ENCODE measurements around the gene SMIM43. TPM values are rescaled to one million over a fixed set of nuclear protein-coding genes. Genes with fewer than 3 reads are reported as not detected.
A peak's percentile ranks its signal among the peaks of the same experiment; 100 is the strongest.
"Not testable (repeated sequence)": the region's sequence is repeated elsewhere in the genome, so short reads cannot be mapped to it uniquely, and the experiment has no call there.

SMIM43 gene
- total RNA-seq, 1 donor, result 0.43 TPM

GRCh38 chr4:121734571-121734970 is 30.4 kb downstream of the SMIM43 start:
- TF ChIP-seq CTCF (IDR thresholded peaks at IDR 0.05; ENCODE audit: insufficient read depth, low read depth, low read length), result no peak
- no peak for DNase-seq (ENCODE audit: low read depth)
- no peak overlapping the region for H3K4me3 ChIP-seq (ENCODE audit: low read depth, low read length)

GRCh38 chr4:121733942-121734341 is 31.0 kb downstream of the SMIM43 start:
- TF ChIP-seq CTCF (IDR thresholded peaks at IDR 0.05; ENCODE audit: insufficient read depth, low read depth, low read length), result no peak
- H3K4me3 ChIP-seq (ENCODE audit: low read depth, low read length), result no peak overlapping the region
- no peak for DNase-seq (ENCODE audit: low read depth)

- H3K4me3 ChIP-seq (ENCODE audit: low read depth, low read length); DNase-seq (ENCODE audit: low read depth): not testable (repeated sequence)
These were observed 35.2 kb downstream of the SMIM43 start for GRCh38 chr4:121729753-121730152.

GRCh38 chr4:121728798-121729226 is 36.2 kb downstream of the SMIM43 start:
- H3K4me3 ChIP-seq (ENCODE audit: low read depth, low read length), result no peak overlapping the region
- no peak for TF ChIP-seq CTCF (IDR thresholded peaks at IDR 0.05; ENCODE audit: insufficient read depth, low read depth, low read length)
- DNase-seq (ENCODE audit: low read depth), result peak; percentile 81

GRCh38 chr4:121728066-121728465 is 36.9 kb downstream of the SMIM43 start:
- TF ChIP-seq CTCF (IDR thresholded peaks at IDR 0.05; ENCODE audit: insufficient read depth, low read depth, low read length), result no peak
- peak; percentile 75 for DNase-seq (ENCODE audit: low read depth)
- H3K4me3 ChIP-seq (ENCODE audit: low read depth, low read length), result no peak overlapping the region

- TF ChIP-seq CTCF (IDR thresholded peaks at IDR 0.05; ENCODE audit: insufficient read depth, low read depth, low read length), result peak; percentile 78
- no peak overlapping the region for H3K4me3 ChIP-seq (ENCODE audit: low read depth, low read length)
- peak; percentile 79 for DNase-seq (ENCODE audit: low read depth)
These were observed 38.2 kb downstream of the SMIM43 start for GRCh38 chr4:121726642-121727268.

- no peak for DNase-seq (ENCODE audit: low read depth)
- TF ChIP-seq CTCF (IDR thresholded peaks at IDR 0.05; ENCODE audit: insufficient read depth, low read depth, low read length), result no peak
- no peak overlapping the region for H3K4me3 ChIP-seq (ENCODE audit: low read depth, low read length)
These were observed 40.3 kb downstream of the SMIM43 start for GRCh38 chr4:121724671-121725070.

Measured in fibroblast of villous mesenchyme (primary cell).